GM19395 (cell line): ENCODE data around the gene DHRS2.
"Not testable (repeated sequence)": the region's sequence is repeated elsewhere in the genome, so short reads cannot be mapped to it uniquely, and the experiment has no call there.

Experiments used
- ATAC-seq: cut with Tn5 transposase; IDR thresholded peaks from one replicate; pipeline ENCODE4 v1.9.1; 2021; ENCODE audit warnings: mild to moderate bottlenecking, moderate library complexity; ENCODE audit not compliant: unreplicated experiment

DHRS2 gene, protein sequence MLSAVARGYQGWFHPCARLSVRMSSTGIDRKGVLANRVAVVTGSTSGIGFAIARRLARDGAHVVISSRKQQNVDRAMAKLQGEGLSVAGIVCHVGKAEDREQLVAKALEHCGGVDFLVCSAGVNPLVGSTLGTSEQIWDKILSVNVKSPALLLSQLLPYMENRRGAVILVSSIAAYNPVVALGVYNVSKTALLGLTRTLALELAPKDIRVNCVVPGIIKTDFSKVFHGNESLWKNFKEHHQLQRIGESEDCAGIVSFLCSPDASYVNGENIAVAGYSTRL

DNA sequence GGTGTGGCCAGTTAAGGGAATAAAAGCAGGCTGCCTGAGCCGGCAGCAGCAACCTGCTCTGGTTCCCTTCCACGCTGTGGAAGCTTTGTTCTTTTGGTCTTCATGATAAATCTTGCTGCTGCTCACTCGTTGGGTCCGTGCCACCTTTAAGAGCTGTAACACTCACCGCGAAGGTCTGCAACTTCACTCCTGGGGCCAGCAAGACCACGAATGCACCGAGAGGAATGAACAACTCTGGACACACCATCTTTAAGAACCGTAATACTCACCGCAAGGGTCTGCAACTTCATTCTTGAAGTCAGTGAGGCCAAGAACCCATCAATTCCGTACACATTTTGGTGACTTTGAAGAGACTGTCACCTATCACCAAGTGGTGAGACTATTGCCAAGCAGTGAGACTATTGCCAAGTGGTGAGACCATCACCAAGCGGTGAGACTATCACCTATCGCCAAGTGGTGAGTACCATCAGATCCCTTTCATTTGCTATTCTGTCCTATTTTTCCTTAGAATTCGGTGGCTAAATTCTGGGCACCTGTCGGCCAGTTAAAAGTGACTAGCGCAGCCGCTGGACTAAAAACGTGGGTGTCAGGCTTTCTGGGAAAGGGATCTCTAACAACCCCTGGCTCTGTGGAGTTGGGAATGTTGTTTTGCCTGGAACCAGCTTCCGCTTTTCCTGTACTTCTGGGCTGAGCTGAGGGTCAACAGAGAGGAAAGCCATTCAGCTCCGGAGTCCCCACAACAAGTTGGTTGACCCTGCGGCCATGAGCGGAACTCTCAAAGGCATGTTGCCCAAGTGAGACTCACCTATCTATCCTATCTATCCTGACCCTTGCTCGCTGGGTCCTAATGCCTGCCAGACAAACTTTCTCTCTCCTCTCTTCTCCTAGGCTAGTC is at the start of gene DHRS2:
Gene DHRS2 (plus strand): TSS at position 48 of the 895 bp plus-strand sequence. CDS start 2,501 bp downstream, outside the sequence.
- ATAC-seq, result no peak

DNA sequence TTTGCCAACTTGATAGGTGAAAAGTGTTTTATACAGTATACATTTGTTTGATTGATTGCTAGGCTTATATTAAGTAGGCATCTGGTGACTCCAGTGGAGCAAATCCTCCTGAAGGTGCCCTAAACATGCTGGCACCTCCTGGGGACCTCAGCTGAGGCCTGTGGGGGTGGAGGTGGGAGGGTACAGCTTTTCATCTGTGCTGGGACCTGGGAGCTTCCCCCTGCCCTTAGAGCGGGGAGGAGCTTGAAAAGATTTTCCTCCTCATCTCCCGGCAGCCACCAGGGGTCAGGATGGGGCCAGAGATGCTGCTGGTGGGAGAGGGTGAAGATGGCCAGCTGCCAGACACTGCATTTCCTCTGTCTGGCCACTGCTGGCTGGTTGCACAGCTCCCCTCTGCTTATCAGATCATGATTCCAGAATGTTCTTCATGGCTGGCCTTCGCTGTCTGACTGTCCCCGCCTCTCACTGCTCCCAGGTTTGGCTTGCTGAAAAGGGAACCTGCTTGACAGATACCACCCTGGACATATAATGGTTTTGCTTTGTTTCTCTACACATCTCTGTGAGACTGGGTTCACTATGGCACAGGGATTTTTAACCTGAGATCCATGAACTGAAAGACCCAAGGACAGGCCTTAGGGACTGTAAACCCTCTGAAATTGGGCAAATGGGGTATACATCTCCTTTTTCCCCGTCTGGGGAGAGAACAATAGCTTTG is 47.1 kb upstream of the DHRS2 start:
- ATAC-seq, result peak; percentile 91

DNA sequence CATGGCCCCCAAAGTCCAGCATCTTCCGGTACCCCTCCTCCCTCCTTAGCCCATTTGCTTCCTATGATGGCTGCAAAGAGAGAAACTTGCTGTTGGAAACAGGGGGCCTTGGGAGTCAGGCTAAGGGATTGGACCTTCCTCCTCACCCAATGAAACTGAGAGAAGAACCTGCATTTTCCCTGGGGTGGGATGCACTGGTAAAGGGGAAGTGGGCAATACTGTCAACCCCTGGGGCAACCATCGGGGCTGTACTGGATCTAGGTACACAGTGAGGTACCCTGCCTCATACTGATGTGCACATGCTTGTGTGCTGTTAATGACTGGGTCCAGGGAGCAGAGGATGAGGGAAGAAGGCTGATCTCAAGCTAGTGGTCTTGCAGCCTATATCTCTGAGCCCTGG is 46.6 kb upstream of the DHRS2 start:
- ATAC-seq, result no peak

DNA sequence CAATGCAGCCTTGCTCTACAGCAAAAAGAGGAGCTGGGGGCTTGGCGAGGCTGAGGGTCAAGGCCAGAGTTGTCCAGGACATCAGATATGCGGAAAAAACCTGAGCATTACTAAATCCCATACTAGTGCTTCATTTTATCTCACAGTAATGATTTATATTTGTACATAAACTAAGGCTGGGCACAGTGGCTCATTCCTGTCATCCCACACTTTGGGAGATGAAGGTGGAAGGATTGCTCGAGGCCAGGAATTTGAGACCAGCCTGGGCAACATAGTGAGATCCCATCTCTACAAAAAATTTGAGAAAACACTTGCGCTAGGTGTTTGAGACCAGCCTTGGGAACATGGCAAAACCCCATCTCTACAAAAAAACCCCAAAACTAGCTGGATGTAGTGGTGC is 46.0 kb upstream of the DHRS2 start:
- no peak for ATAC-seq

DNA sequence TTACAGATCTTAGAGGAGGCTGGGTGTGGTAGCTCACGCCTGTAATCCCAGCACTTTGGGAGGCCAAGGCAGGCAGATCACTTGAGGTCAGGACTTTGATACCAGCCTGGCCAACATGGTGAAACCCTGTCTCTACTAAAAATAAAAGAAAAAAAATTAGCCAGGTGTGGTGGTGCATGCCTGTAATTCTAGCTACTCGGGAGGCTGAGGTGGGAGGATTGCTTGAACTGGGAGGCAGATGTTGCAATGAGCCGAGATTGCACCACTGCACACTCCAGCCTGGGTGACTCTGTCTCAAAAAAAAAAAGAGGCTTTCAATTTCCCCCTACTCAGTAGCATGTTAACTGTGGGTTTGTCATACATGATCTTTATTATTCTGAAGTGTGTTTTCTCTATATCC is 42.0 kb upstream of the DHRS2 start:
- not testable (repeated sequence) for ATAC-seq

DNA sequence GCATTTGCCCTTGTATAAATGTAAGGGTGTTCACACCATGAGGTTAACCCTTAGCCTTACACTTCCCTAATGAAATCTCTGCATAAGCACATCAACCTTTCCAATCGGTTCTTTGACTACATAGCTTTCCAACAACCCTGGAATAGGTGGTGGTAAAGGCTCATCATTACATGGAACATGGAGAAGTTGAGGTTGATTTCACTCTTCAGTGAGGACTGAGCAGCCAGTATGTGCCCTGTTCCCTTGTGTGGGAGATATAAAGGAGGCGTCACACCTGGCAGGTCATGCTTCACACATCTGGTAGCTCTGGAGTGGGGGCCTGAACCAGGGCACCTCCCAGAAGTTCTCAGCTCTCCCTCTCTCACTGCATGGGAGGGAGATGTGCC is 35.8 kb upstream of the DHRS2 start:
- ATAC-seq, result no peak

DNA sequence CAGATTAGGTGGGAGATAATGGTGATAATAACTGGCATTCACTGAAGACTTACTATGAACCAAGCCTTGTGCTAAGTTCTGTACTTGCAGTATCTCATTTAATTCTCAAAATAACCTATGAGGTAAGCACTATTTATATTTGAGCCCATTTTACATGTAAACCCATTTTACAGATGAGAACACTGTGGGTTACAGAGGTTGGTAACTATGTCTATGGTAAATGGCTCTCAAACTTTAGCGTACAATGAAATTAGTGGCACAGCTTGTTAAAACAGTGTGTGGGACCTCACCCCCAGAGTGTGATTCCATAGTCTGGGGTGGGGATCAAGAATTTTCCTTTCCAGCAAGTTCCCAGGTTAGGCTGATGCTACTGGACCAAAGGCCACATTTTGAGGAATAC is 35.4 kb upstream of the DHRS2 start:
- ATAC-seq, result no peak

DNA sequence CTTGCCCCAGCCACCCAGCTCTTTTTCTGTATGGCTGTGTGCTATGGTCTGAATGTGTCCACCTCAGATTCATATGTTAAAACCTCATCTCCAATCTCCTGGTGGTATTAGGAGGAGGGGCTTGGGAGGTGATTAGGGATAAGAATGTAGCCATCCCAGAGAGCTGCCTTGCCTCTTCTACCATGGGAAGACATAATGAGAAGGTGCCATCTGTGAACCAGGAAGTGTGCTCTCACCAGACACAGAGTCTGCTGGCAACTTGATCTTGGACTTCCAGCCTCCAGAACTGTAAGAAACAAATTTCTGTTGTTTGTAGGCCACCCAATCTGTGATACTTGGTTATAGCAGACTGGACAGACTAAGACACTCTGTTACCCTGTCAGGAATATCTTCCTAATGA is 34.7 kb upstream of the DHRS2 start:
- ATAC-seq, result no peak

DNA sequence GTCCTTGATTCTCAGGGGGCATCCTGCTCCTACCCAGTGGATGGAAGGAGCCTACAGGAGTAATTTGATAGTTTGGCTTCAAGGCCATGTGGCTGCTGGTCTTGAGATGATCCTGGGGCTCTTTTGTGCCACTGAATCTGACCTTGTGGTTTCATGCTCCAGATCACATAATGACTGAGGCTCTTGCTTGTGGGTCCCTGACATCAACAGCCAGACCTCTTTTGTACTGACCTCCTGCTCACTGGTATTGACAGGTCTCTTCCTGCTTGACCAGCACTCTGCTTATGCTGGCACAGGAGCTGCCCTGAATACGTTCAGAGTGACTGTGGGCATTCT is 34.4 kb upstream of the DHRS2 start:
- no peak for ATAC-seq

DNA sequence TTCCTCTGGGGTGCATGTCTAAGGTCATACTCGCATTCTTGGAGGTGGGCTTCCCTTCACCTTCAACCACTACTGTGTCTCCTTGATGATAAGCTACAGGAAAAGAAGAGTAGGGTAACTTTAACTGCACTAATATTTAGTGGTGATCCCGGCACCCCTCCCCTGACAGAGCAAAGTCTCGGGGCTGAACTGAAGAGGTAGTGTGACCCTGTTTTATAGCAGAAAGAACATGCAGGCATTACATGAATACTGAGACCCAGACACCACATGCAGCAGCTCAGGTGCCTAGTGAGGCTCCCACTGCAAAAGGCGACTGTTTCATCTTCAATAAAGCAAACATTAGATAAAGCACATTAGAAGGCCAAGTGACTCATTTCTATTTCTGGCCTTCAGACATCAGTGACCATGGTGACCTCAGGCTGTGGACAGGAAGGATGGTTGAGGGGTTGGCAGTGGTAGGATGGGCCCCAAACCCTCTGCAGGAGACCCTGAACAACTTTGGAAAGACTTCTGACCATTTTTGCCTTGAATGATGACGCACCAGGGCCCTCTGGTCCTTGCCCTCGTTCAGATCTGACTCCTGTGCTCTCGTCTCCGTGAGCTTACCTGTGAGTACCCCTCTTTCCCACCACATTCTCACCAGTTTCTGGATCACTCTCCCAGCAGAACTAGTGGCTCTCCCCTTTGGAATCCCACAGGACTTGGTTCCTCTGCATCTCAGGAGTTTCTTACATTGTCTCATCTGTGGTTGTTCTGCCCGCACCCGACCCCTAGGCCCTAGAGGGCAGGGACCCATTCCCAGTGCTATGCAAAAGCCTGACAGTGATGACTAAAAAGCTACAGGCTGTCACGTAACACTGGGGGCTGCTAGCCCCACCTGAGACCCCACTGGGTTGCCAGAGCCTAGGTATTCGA is 33.7 kb upstream of the DHRS2 start:
- no peak for ATAC-seq

DNA sequence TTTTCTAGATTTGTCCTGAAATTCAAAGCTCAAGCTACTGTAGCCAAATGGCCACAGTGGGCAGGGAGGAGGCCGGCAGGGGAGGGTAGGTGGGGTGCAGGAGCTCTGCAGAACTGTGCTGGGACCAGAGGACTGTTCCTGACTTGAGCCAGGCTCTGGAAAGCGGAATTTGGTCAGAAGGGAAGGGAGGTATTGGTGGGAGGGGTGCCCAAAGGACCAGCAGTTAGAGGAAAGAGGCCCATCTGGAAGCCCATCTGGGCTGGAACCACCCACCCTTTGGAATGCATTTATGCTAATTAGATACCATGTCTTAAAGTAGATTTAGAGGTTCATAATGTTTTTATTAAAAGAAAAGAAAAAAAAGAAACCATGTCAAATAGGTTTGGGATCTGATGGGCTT is 33.1 kb upstream of the DHRS2 start:
- ATAC-seq, result no peak

DNA sequence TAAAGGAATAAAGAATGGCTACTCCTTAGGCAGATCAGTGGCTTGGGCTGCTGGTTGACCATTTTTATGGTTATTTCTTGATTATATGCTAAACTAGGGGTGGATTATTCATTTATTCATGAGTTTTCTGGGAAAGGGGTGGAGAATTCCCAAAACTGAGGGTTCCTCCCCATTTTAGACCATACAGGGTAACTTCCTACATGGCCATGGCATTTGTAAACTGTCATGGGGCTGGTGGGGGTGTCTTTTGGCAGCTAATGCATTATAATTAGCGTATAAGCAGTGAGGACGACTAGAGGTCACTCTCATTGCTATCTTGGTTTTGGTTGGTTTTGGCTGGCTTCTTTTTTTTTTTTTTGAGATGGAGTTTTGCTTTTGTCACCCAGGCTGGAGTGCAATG is 32.0 kb upstream of the DHRS2 start:
- no peak for ATAC-seq

DNA sequence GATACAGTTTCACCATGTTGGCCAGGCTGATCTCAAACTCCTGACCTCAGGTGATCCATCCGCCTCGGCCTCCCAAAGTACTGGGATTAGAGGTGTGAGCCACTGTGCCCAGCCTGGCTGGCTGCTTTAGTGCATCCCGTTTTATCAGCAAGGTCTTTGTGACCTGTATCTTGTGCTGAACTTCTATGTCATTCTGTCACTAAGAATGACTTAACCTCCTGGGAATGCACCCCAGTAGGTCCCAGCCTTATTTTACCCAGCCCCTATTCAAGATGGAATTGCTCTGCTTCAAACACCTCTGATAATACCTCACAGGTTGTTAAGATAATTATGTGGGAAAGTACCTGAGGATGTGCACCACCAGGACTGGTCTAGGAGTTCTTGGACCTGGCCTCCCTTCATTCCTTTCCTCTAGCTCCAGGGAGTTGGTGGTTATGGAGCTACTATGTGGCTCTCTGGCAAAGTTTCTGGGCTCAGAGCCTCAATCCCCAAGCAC is 31.4 kb upstream of the DHRS2 start:
- ATAC-seq, result no peak

DNA sequence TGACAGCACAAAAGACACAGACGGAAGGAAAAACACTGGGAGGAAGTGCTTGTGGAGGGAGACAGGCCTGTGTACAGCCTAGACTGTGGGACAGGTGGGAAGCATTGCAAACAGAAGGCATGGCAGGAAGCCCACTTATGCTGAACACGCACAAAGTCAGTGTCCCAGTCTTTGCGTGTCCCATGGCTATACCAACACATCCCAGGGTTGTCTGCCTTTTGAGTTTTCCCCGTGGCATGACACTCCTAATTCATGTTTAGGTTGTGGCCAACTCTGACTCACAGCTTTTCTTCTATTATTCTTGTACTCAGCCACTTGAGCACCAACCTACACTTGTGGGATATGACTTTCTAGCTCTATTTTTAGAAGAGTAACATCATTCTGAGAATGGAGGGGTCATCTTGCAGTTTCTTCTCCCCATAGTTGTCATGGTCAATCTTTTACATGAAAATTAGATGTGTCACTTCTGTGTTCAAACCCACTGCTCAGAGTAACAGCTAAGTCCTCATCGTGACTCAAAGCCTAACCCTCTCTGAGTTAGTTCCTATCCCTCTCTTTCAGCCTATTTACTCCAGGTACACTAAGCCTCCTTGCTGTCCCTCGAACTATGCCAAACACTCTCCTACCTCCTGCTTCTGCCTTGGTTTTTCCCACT is 30.1 kb upstream of the DHRS2 start:
- peak; percentile 89 for ATAC-seq

DNA sequence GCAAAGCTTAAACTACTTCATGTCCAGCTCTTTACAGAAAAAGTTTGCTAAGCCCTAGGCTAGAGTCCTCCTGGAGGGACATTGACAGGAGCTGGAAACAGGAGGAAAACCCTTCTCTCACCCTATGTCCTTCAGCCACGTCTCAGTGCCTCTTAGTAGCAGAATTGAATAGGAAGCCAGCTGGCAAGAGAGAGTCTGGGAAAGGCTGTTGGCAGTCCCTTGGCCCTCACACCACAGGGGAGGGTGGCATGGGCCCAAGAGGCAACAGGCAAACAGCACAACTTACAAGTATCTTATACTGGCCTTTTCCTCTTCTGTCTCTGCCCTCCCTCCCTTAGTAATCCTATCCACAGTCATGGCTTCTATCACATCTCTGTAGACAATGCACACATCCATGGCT is 27.7 kb upstream of the DHRS2 start:
- ATAC-seq, result no peak

DNA sequence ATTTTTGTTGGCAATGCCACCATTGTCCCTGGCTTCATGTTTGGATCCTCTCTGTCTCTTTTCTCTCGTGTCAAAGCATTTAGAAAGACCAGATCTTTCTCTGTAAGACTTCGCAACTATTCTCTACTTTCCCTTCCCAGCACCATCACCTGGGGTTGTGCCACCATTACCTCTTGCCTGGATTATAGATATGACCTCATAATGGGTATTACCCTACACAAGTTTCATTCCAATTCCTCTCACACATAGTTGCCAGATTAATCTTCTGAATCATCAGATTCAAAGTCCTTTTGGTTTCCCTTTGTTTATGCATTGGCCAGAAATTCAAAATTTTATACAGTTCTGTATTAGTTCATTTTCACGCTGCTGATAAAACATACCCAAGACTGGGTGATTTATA is 27.2 kb upstream of the DHRS2 start:
- ATAC-seq, result no peak

DNA sequence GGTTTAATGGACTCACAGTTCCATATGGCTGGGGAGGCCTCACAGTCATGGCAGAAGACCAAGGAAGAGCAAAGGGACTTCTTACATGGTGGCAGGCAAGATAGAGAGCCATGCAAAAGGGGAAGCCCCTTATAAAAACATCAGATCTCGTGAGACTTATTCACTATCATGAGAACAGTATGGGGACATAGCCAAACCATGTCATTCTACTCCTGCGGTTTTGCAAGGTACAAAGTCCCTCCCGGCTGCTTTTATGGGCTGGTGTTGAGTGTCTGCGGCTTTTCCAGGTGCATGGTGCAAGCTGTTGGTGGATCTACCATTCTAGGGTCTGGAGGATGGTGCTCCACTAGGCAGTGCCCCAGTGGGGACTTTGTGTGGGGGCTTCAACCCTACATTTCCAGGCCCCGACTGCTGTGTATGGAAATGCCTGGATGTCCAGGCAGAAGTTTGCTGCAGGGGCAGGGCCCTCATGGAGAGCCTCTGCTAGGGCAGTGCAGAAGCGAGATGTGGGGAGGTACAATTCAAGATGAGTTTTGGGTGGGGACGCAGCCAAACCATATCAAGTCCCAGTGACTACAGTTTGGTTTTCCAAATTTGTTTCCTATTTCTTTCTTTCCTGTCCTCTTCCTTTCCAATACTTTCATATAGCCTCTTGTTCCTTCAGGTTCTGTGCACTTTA is 26.6 kb upstream of the DHRS2 start:
- not testable (repeated sequence) for ATAC-seq

DNA sequence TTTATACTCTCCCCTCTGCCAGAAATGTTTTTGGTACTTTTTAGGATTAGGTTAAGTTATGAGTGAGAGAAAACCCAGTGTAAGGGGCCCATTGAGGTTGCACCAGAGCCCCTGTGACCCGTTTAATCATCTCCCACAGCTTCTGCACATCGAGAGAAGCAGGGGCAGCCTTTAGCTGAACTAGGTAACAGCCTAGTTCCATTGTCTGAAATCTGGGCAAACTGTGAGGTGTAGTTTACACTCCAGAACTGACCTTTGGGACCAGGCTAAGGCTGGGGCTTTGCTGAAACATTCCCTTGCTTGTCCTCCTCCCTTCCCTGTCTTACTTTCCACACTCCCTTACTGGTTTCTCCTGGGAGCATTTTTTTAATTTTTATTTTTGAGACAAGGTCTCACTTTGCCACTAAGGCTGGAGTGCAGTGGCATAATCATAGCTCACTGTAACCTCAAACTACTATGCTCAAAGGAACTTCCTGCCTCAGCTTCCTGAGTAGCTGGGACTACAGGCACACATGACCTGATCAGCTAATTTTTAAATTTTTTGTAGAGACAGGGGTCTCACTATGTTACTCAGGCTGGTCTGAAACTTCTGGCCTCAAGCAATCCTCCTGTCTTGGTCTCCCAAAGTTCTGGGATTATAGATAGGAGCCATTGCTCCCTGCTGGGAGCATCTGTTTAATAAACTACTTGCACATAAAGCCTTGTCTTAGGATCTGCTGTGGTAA is 25.9 kb upstream of the DHRS2 start:
- ATAC-seq, result no peak

DNA sequence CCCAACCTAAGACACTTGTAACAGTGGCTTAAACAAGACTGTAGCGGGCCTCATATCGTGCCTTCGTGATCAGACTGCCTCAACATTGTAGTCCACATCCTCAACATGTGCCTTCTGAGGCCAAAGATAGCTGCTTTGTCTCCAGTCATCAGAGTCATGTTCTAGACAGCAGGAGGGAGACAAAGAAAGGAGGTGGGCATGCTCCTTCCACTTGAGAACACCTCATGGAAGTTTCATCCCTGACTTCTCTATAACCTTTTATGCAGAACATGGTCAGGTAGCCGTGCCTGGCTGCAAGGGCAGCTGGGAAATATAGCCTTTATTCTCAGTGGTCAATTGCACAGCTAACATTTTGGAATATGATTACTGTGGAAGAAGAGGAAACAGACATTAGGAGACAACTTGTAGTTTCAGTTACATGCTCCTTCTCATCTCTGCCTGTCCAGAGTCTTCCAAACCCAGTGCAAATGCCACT is 25.3 kb upstream of the DHRS2 start:
- ATAC-seq, result no peak
